Measurements from ENCODE around the gene DIP2C.
"Not testable (repeated sequence)": the region's sequence is repeated elsewhere in the genome, so short reads cannot be mapped to it uniquely, and the experiment has no call there.

Gene DIP2C

GRCh38 chr10:593421-593820 lies 96.0 kb downstream of the DIP2C start:
- no peak for DNase-seq

- DNase-seq: no peak
Measured at GRCh38 chr10:593016-593415, 96.5 kb downstream of the DIP2C start.

GRCh38 chr10:591646-592045 lies 97.8 kb downstream of the DIP2C start:
- no peak for DNase-seq

- no peak for DNase-seq
Measured at GRCh38 chr10:590721-591120, 98.7 kb downstream of the DIP2C start.

GRCh38 chr10:589961-590680 lies 99.3 kb downstream of the DIP2C start:
- DNase-seq: no peak

GRCh38 chr10:588246-589165 lies 101.0 kb downstream of the DIP2C start:
- no peak for DNase-seq

GRCh38 chr10:586716-587115 lies 102.8 kb downstream of the DIP2C start:
- DNase-seq: no peak

- no peak for DNase-seq
Measured at GRCh38 chr10:586151-586550, 103.3 kb downstream of the DIP2C start.

GRCh38 chr10:585502-585901 lies 104.0 kb downstream of the DIP2C start:
- no peak for DNase-seq

GRCh38 chr10:584497-585290 lies 104.8 kb downstream of the DIP2C start:
- not testable (repeated sequence) for DNase-seq

GRCh38 chr10:583433-583832 lies 106.0 kb downstream of the DIP2C start:
- DNase-seq: no peak

- no peak for DNase-seq
Measured at GRCh38 chr10:581776-582330, 107.6 kb downstream of the DIP2C start.

- no peak for DNase-seq
Measured at GRCh38 chr10:580778-581177, 108.7 kb downstream of the DIP2C start.

GRCh38 chr10:576130-576465 lies 113.4 kb downstream of the DIP2C start:
- DNase-seq: no peak

- DNase-seq: no peak
Measured at GRCh38 chr10:575402-576129, 113.9 kb downstream of the DIP2C start.

GRCh38 chr10:572696-573095 lies 116.8 kb downstream of the DIP2C start:
- DNase-seq: no peak

GRCh38 chr10:571688-572451 lies 117.6 kb downstream of the DIP2C start:
- DNase-seq: no peak

GRCh38 chr10:571166-571565 lies 118.3 kb downstream of the DIP2C start:
- DNase-seq: no peak

GRCh38 chr10:570628-571163 lies 118.8 kb downstream of the DIP2C start:
- no peak for DNase-seq

GRCh38 chr10:569961-570627 lies 119.4 kb downstream of the DIP2C start:
- no peak for DNase-seq

GRCh38 chr10:568848-569247 lies 120.6 kb downstream of the DIP2C start:
- no peak for DNase-seq
